SK-N-SH treated with all-trans-retinoic acid at 6 μM for 48 hours (cell line): ENCODE measurements around the gene PMM2.

Experiments used
- CSDC2 ChIP-seq: fragments of 250-450 bp; sonication (Bioruptor Pico); IDR thresholded peaks from 2 replicates; pipeline ENCODE4 v1.5.0; 2020; ENCODE audit warnings: mild to moderate bottlenecking, moderate library complexity
- ESRRG ChIP-seq: fragments of 250-450 bp; sonication (Bioruptor Pico); IDR thresholded peaks from 2 replicates; pipeline ENCODE4 v1.6.1; 2021; ENCODE audit warnings: mild to moderate bottlenecking
- ISL1 ChIP-seq: fragments of 250-450 bp; sonication (Bioruptor Pico); IDR thresholded peaks from 2 replicates; pipeline ENCODE4 v2.1.2; 2022; ENCODE audit warnings: mild to moderate bottlenecking, moderate library complexity
- PATZ1 ChIP-seq: fragments of 250-450 bp; sonication (Bioruptor Pico); IDR thresholded peaks from 2 replicates; pipeline ENCODE4 v1.8.0; 2020; ENCODE audit warnings: mild to moderate bottlenecking, moderate library complexity, borderline replicate concordance
- PPARA ChIP-seq: fragments of 250-450 bp; sonication (Bioruptor Pico); IDR thresholded peaks from 2 replicates; pipeline ENCODE4 v1.5.0; 2020; ENCODE audit warnings: mild to moderate bottlenecking, borderline replicate concordance
- RARB ChIP-seq: fragments of 250-450 bp; sonication (Bioruptor Pico); IDR thresholded peaks from 2 replicates; pipeline ENCODE4 v1.8.0; 2021; ENCODE audit warnings: mild to moderate bottlenecking, moderate library complexity
- SNAI2 ChIP-seq: fragments of 250-450 bp; sonication (Bioruptor Pico); IDR thresholded peaks from 2 replicates; pipeline ENCODE4 v1.5.0; 2020; ENCODE audit warnings: mild to moderate bottlenecking, moderate library complexity
- TCF4 ChIP-seq: fragments of 250-450 bp; sonication (Bioruptor Pico); IDR thresholded peaks from 2 replicates; pipeline ENCODE4 v1.8.0; 2021; ENCODE audit warnings: mild to moderate bottlenecking, moderate library complexity, borderline replicate concordance
- ZFP3 ChIP-seq: fragments of 250-450 bp; sonication (Bioruptor Pico); IDR thresholded peaks from 2 replicates; pipeline ENCODE4 v1.5.0; 2020; ENCODE audit warnings: mild to moderate bottlenecking, moderate library complexity
- ZFP30 ChIP-seq: fragments of 450-650 bp; formaldehyde crosslinking; IDR thresholded peaks from 2 replicates; pipeline ENCODE4 v1.5.0; 2022; ENCODE audit warnings: mild to moderate bottlenecking, moderate library complexity
- ZNF70 ChIP-seq: fragments of 450-650 bp; formaldehyde crosslinking; IDR thresholded peaks from 2 replicates; pipeline ENCODE4 v1.5.0; 2020; ENCODE audit warnings: mild to moderate bottlenecking, moderate library complexity

DNA sequence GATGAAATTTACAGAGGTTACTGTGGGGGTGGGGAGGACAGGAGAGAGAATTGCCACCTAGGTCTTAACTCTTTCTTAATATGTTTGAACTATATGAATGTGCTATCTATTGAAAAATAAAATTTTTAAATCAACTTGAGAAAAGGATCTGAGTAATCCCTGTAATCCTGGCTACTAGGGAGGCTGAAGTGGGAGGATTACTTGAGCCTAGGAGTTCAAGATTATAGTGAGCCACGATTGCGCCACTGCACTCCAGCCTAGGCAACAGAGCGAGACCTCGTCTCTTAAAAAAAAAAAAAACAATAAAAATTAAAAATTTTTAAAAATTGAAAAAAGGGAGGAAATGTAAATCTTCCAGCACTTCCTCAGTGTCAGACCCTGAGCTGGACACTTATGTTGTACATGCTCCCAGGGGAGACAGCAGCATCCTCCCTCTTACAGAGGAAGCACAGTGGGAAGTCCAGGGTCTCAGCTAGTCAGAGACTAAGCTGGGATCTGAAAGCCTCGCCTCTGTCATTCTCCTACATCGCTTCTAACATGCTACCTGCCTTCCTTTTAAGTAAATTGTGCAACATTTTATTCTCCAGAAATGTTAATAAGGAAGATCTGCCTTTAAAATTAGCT lies 21.9 kb downstream of the PMM2 start:
- TF ChIP-seq ZFP3 (no peak), TCF4 (CRISPR knock-in tag) (no peak), CSDC2 (CRISPR knock-in tag) (no peak), SNAI2 (no peak), RARB (CRISPR knock-in tag) (no peak), ESRRG (CRISPR knock-in tag) (no peak), ZNF70 (CRISPR knock-in tag) (no peak), PATZ1 (CRISPR knock-in tag) (no peak), ZFP30 (CRISPR knock-in tag) (no peak), PPARA (CRISPR knock-in tag) (no peak), ISL1 (no peak)
